T-helper 2 cell treated with Interferon-gamma antibody and Interleukin-4, amounts not matched to agents 5 μg/mL and 100 μg/mL, for 36 hours (primary cell): ENCODE data around the gene RAET1G.
"Not testable (repeated sequence)": the region's sequence is repeated elsewhere in the genome, so short reads cannot be mapped to it uniquely, and the experiment has no call there.

Source experiments
- DNase-seq: peaks from one replicate; pipeline ENCODE4 v3.0.0; 2021; ENCODE audit warnings: low spot score
- H3K27ac Mint-ChIP-seq: one replicate; pipeline ENCODE4 v1.8.0; 2021; ENCODE audit warnings: mild to moderate bottlenecking, mixed read lengths
- H3K27me3 Mint-ChIP-seq: one replicate; pipeline ENCODE4 v1.8.0; 2021; ENCODE audit warnings: low read depth, mixed read lengths
- H3K36me3 Mint-ChIP-seq: one replicate; pipeline ENCODE4 v1.8.0; 2021; ENCODE audit warnings: low read depth, mixed read lengths
- H3K4me1 Mint-ChIP-seq: one replicate; pipeline ENCODE4 v1.8.0; 2021; ENCODE audit warnings: low read depth, mixed read lengths
- H3K4me3 Mint-ChIP-seq: one replicate; pipeline ENCODE4 v1.8.0; 2022; ENCODE audit warnings: mild to moderate bottlenecking, moderate library complexity, mixed read lengths
- H3K9me3 Mint-ChIP-seq: one replicate; pipeline ENCODE4 v1.8.0; 2021; ENCODE audit warnings: mixed read lengths

RAET1G gene

DNA sequence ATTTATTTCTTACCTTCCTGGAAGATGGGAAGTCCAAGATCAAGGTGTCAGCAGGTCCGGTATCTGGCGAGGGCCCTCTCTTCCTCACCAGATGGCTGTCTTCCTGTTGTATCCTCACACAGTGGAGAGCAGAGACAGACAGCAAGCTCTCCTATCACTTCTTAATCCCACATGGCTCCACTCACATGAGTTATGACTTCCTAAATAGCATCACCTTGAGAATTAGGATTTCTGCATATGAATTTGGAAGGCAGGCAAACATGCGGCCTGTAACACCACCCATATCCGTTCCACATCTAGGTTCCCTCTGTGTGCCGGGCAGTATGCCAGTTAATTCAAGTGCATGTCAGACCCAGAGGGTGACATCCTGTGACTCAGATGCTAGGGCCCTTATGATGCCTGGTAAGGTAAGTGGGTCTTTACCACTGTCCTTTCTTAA is 27.1 kb downstream of the RAET1G start:
- H3K4me3 Mint-ChIP-seq: no peak overlapping the region
- no peaks in the 10 kb centered on the region for H3K36me3 Mint-ChIP-seq
- peaks cover 27% of the 10 kb centered on the region for H3K4me1 Mint-ChIP-seq
- peak overlapping the region; percentile 13 for H3K27ac Mint-ChIP-seq
- H3K9me3 Mint-ChIP-seq: no peaks in the 10 kb centered on the region
- H3K27me3 Mint-ChIP-seq: peaks cover 23% of the 10 kb centered on the region
- DNase-seq: no peak

DNA sequence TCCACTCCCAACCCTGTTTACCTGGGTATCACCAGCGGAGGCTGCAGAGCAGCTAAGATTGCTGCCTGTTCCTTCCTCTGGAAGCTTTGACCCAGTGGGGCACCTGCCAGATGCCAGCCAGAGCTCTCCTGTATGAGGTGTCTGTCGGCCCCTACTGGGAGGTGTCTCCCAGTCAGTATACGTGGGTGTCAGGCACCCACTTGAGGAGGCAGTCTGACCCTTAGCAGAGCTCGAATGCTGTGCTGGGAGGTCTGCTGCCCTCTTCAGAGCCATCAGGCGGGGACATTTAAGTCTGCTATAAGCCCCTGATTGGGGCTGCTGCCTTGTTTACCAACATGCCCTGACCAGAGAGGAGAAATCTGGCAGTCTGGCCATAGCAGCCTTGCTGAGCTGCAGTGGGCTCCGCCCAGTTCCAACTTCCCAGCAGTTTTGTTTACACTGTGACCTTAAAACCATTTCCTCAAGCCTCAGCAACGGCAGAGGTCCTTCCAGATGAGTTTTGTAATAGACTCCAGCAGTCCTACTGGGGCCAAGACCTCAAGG is 27.8 kb downstream of the RAET1G start:
- Mint-ChIP-seq H3K4me3 (no peak overlapping the region), H3K4me1 (peaks cover 27% of the 10 kb centered on the region), H3K27ac (no peak overlapping the region), H3K36me3 (no peaks in the 10 kb centered on the region), H3K27me3 (peaks cover 23% of the 10 kb centered on the region), H3K9me3 (no peaks in the 10 kb centered on the region)
- DNase-seq: no peak

GRCh38 chr6:149891864-149892263 is 31.1 kb downstream of the RAET1G start:
- DNase-seq, H3K9me3 Mint-ChIP-seq, H3K4me3 Mint-ChIP-seq, H3K27ac Mint-ChIP-seq, H3K36me3 Mint-ChIP-seq: not testable (repeated sequence)
- Mint-ChIP-seq H3K27me3 (peaks cover 29% of the 10 kb centered on the region), H3K4me1 (peaks cover 27% of the 10 kb centered on the region)

- Mint-ChIP-seq H3K4me1 (peaks cover 22% of the 10 kb centered on the region), H3K4me3 (no peak overlapping the region), H3K27me3 (peaks cover 29% of the 10 kb centered on the region), H3K36me3 (no peaks in the 10 kb centered on the region), H3K9me3 (no peaks in the 10 kb centered on the region), H3K27ac (no peak overlapping the region)
- DNase-seq: no peak
These were observed 31.7 kb downstream of the RAET1G start for GRCh38 chr6:149891259-149891658.

- no peaks in the 10 kb centered on the region for H3K36me3 Mint-ChIP-seq
- peaks cover 16% of the 10 kb centered on the region for H3K4me1 Mint-ChIP-seq
- H3K9me3 Mint-ChIP-seq: no peaks in the 10 kb centered on the region
- DNase-seq: no peak
- H3K27ac Mint-ChIP-seq: no peak overlapping the region
- no peak overlapping the region for H3K4me3 Mint-ChIP-seq
- H3K27me3 Mint-ChIP-seq: peaks cover 29% of the 10 kb centered on the region
These were observed 32.3 kb downstream of the RAET1G start for GRCh38 chr6:149890629-149891045.

GRCh38 chr6:149889326-149889725 is 33.6 kb downstream of the RAET1G start:
- DNase-seq: no peak
- Mint-ChIP-seq H3K4me1 (peaks cover 15% of the 10 kb centered on the region), H3K27me3 (peaks cover 34% of the 10 kb centered on the region), H3K4me3 (no peak overlapping the region), H3K9me3 (no peaks in the 10 kb centered on the region), H3K27ac (no peak overlapping the region), H3K36me3 (no peaks in the 10 kb centered on the region)

GRCh38 chr6:149888659-149889058 is 34.3 kb downstream of the RAET1G start:
- Mint-ChIP-seq H3K27ac (no peak overlapping the region), H3K4me3 (no peak overlapping the region), H3K9me3 (no peaks in the 10 kb centered on the region), H3K4me1 (peaks cover 15% of the 10 kb centered on the region), H3K27me3 (peaks cover 33% of the 10 kb centered on the region), H3K36me3 (no peaks in the 10 kb centered on the region)
- DNase-seq: no peak

DNA sequence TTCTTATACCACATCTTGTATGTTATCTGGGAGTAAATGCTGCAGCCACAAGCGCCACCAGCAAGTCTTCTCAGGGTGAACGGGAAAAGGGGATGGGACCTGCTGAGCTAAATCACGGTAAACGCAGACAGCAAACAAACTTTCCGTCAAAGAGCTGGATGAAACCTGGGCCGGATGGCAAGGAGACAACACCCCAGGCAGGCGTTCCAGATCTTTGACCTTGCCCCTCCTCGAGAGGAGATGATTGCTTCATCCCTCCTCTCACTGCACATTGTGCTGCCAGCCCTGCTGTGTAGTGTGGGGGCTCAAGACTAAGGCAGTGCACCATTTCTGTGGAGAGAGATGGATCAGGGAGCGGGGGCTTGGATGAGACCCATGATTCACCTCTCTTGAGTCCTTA is 34.8 kb downstream of the RAET1G start:
- no peak for DNase-seq
- H3K27ac Mint-ChIP-seq: no peak overlapping the region

GRCh38 chr6:149887343-149887742 is 35.6 kb downstream of the RAET1G start:
- H3K27ac Mint-ChIP-seq: no peak overlapping the region
- no peak overlapping the region for H3K4me3 Mint-ChIP-seq
- H3K27me3 Mint-ChIP-seq: peaks cover 25% of the 10 kb centered on the region
- peaks cover 5% of the 10 kb centered on the region for H3K4me1 Mint-ChIP-seq
- DNase-seq: no peak
- no peaks in the 10 kb centered on the region for H3K9me3 Mint-ChIP-seq
- no peaks in the 10 kb centered on the region for H3K36me3 Mint-ChIP-seq

More for the DNA sequence above, 34.8 kb downstream of the RAET1G start:
- peaks cover 12% of the 10 kb centered on the region for H3K4me1 Mint-ChIP-seq
- H3K4me3 Mint-ChIP-seq: no peak overlapping the region
- peaks cover 30% of the 10 kb centered on the region for H3K27me3 Mint-ChIP-seq
- no peaks in the 10 kb centered on the region for H3K9me3 Mint-ChIP-seq
- no peaks in the 10 kb centered on the region for H3K36me3 Mint-ChIP-seq

DNA sequence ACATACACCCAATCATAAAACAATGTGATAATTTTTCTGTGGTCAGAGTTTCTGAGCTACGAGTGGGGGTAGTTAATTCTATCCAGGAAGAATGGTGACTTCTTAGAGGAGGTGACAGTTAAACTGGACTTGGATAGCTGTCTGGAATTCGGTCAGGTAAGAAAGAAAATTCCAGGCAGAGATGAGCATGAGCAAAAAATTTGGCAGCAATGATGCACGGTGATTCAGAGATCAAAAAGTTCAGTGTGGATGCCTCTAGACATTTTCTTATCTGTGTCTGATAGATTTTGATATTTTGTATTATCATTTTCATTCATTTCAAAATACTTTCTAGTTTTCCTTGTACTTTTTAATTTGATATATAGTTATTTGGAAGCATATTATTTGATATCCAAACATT is 37.0 kb downstream of the RAET1G start:
- Mint-ChIP-seq H3K27ac (no peak overlapping the region), H3K9me3 (no peaks in the 10 kb centered on the region), H3K27me3 (peaks cover 30% of the 10 kb centered on the region), H3K4me3 (no peak overlapping the region), H3K36me3 (no peaks in the 10 kb centered on the region), H3K4me1 (no peaks in the 10 kb centered on the region)
- no peak for DNase-seq

- Mint-ChIP-seq H3K36me3 (no peaks in the 10 kb centered on the region), H3K4me3 (no peak overlapping the region), H3K27ac (no peak overlapping the region), H3K9me3 (no peaks in the 10 kb centered on the region), H3K4me1 (no peaks in the 10 kb centered on the region), H3K27me3 (peaks cover 33% of the 10 kb centered on the region)
- DNase-seq: no peak
These were observed 38.3 kb downstream of the RAET1G start for GRCh38 chr6:149884617-149885016.

GRCh38 chr6:149884215-149884614 is 38.7 kb downstream of the RAET1G start:
- Mint-ChIP-seq H3K27me3 (peaks cover 32% of the 10 kb centered on the region), H3K36me3 (no peaks in the 10 kb centered on the region), H3K4me3 (no peak overlapping the region), H3K9me3 (no peaks in the 10 kb centered on the region), H3K27ac (no peak overlapping the region), H3K4me1 (no peaks in the 10 kb centered on the region)
- DNase-seq: no peak

DNA sequence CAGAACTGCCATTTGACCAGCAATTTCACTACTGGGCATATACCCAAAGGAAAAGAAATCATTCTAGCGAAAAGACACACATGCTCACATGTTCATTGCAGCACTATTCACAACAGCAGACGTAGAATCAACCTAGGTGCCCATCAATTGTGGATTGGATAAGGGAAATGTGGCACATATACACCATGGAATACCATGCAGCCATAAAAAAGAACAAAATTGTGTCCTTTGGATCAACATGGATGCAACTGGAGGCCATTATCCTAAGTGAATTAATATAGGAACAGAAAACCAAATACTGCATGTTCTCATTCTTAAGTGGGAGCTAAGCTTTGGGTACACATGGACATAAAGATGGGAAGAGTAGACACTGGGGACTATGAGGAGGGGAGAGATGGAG is 41.1 kb downstream of the RAET1G start:
- DNase-seq: no peak
- H3K9me3 Mint-ChIP-seq: no peaks in the 10 kb centered on the region
- no peak overlapping the region for H3K4me3 Mint-ChIP-seq
- no peak overlapping the region for H3K27ac Mint-ChIP-seq
- H3K36me3 Mint-ChIP-seq: no peaks in the 10 kb centered on the region
- no peaks in the 10 kb centered on the region for H3K4me1 Mint-ChIP-seq
- peaks cover 40% of the 10 kb centered on the region for H3K27me3 Mint-ChIP-seq

GRCh38 chr6:149881066-149881766 is 41.7 kb downstream of the RAET1G start:
- Mint-ChIP-seq H3K36me3 (no peaks in the 10 kb centered on the region), H3K9me3 (no peaks in the 10 kb centered on the region), H3K27me3 (peaks cover 43% of the 10 kb centered on the region), H3K4me1 (no peaks in the 10 kb centered on the region), H3K4me3 (no peak overlapping the region), H3K27ac (no peak overlapping the region)
- DNase-seq: no peak

GRCh38 chr6:149877659-149878058 is 45.3 kb downstream of the RAET1G start:
- Mint-ChIP-seq H3K27me3 (peaks cover 44% of the 10 kb centered on the region), H3K4me3 (no peak overlapping the region), H3K27ac (no peak overlapping the region), H3K4me1 (no peaks in the 10 kb centered on the region), H3K9me3 (no peaks in the 10 kb centered on the region), H3K36me3 (no peaks in the 10 kb centered on the region)
- DNase-seq: no peak
